Measurements from ENCODE around the gene SPAG16.

GRCh38 chr2:213279116-213279620 lies 5.1 kb upstream of the SPAG16 start:
- TF ChIP-seq CTCF (conservative IDR thresholded peaks at IDR 0.05; ENCODE audit: low read length), result no peak
- no peak for TF ChIP-seq EZH2phosphoT487 (IDR thresholded peaks at IDR 0.05; ENCODE audit: borderline replicate concordance)
